KOPT-K1 (cell line): Measurements from ENCODE around the gene USP6NL.

Experiments
- H3K27ac ChIP-seq: fragments of 200-600 bp; sonication (generic); 2 replicates; pipeline ENCODE4 v1.5.1; 2016; ENCODE audit warnings: antibody characterized with exemption, mild to moderate bottlenecking, low read depth, low read length; ENCODE audit not compliant: poor library complexity, severe bottlenecking
- H3K36me3 ChIP-seq: fragments of 200-600 bp; sonication (generic); 2 replicates; pipeline ENCODE4 v1.5.1; 2017; ENCODE audit warnings: antibody characterized with exemption, mild to moderate bottlenecking, low read length, moderate library complexity; ENCODE audit not compliant: insufficient read depth
- H3K9me3 ChIP-seq: fragments of 200-600 bp; sonication (generic); 2 replicates; pipeline ENCODE4 v1.5.1; 2017; ENCODE audit warnings: antibody characterized with exemption, low read length, mild to moderate bottlenecking; ENCODE audit not compliant: insufficient read depth, poor library complexity, severe bottlenecking

The USP6NL gene

GRCh38 chr10:11483201-11484148, 128.0 kb downstream of the USP6NL start:
- H3K9me3 ChIP-seq = no peaks in the 10 kb centered on the region
- no peak overlapping the region for H3K27ac ChIP-seq
- H3K36me3 ChIP-seq = peaks cover 33% of the 10 kb centered on the region

- no peak overlapping the region for H3K27ac ChIP-seq
- H3K36me3 ChIP-seq = peaks cover 28% of the 10 kb centered on the region
- H3K9me3 ChIP-seq = no peaks in the 10 kb centered on the region
These were observed 129.1 kb downstream of the USP6NL start for GRCh38 chr10:11482306-11482705.

- Histone ChIP-seq H3K36me3 (peaks cover 33% of the 10 kb centered on the region), H3K9me3 (no peaks in the 10 kb centered on the region), H3K27ac (peak overlapping the region; percentile 52)
These were observed 130.8 kb downstream of the USP6NL start for GRCh38 chr10:11480687-11481086.

- Histone ChIP-seq H3K36me3 (peaks cover 19% of the 10 kb centered on the region), H3K27ac (no peak overlapping the region)
These were observed 132.2 kb downstream of the USP6NL start for GRCh38 chr10:11479300-11479699.

GRCh38 chr10:11478807-11479206, 132.6 kb downstream of the USP6NL start:
- Histone ChIP-seq H3K36me3 (peaks cover 16% of the 10 kb centered on the region), H3K27ac (no peak overlapping the region), H3K9me3 (no peaks in the 10 kb centered on the region)

More at GRCh38 chr10:11479300-11479699, 132.2 kb downstream of the USP6NL start:
- H3K9me3 ChIP-seq = no peaks in the 10 kb centered on the region

GRCh38 chr10:11475831-11476434, 135.5 kb downstream of the USP6NL start:
- peaks cover 8% of the 10 kb centered on the region; the same call in 1 of the 2 replicates for H3K36me3 ChIP-seq
- H3K27ac ChIP-seq = no peak overlapping the region
- no peaks in the 10 kb centered on the region for H3K9me3 ChIP-seq

GRCh38 chr10:11473128-11473760, 138.2 kb downstream of the USP6NL start:
- Histone ChIP-seq H3K36me3 (peaks cover 8% of the 10 kb centered on the region; the same call in 1 of the 2 replicates), H3K27ac (no peak overlapping the region), H3K9me3 (no peaks in the 10 kb centered on the region)

- Histone ChIP-seq H3K27ac (no peak overlapping the region), H3K36me3 (peaks cover 13% of the 10 kb centered on the region), H3K9me3 (no peaks in the 10 kb centered on the region)
These were observed 139.2 kb downstream of the USP6NL start for GRCh38 chr10:11472158-11472753.

GRCh38 chr10:11469575-11470391, 141.7 kb downstream of the USP6NL start:
- H3K36me3 ChIP-seq = peaks cover 13% of the 10 kb centered on the region; the same call in 1 of the 2 replicates
- no peak overlapping the region for H3K27ac ChIP-seq
- H3K9me3 ChIP-seq = no peaks in the 10 kb centered on the region

GRCh38 chr10:11468126-11468742, 143.2 kb downstream of the USP6NL start:
- peaks cover 21% of the 10 kb centered on the region for H3K36me3 ChIP-seq
- H3K27ac ChIP-seq = no peak overlapping the region
- no peaks in the 10 kb centered on the region for H3K9me3 ChIP-seq

- Histone ChIP-seq H3K27ac (no peak overlapping the region), H3K9me3 (no peaks in the 10 kb centered on the region), H3K36me3 (peaks cover 45% of the 10 kb centered on the region)
These were observed 146.0 kb downstream of the USP6NL start for GRCh38 chr10:11465406-11465805.

- H3K36me3 ChIP-seq = peaks cover 49% of the 10 kb centered on the region
- H3K9me3 ChIP-seq = no peaks in the 10 kb centered on the region
- H3K27ac ChIP-seq = no peak overlapping the region
These were observed 148.3 kb downstream of the USP6NL start for GRCh38 chr10:11463111-11463510.

GRCh38 chr10:11462071-11462470, 149.4 kb downstream of the USP6NL start:
- Histone ChIP-seq H3K36me3 (peaks cover 46% of the 10 kb centered on the region), H3K9me3 (no peaks in the 10 kb centered on the region), H3K27ac (no peak overlapping the region)

GRCh38 chr10:11457336-11457735, 154.1 kb downstream of the USP6NL start:
- no peak overlapping the region for H3K27ac ChIP-seq
- H3K36me3 ChIP-seq = peaks cover 21% of the 10 kb centered on the region
- no peaks in the 10 kb centered on the region for H3K9me3 ChIP-seq
